ENCODE measurements around the gene DIPK1A. TPM values are rescaled to one million over a fixed set of nuclear protein-coding genes. Genes with fewer than 3 reads are reported as not detected.

The DIPK1A gene
- total and polyA plus RNA-seq, 10 donors = 5.4 to 15.7 (median 9.9) TPM

- TF ChIP-seq, protein P1, sequence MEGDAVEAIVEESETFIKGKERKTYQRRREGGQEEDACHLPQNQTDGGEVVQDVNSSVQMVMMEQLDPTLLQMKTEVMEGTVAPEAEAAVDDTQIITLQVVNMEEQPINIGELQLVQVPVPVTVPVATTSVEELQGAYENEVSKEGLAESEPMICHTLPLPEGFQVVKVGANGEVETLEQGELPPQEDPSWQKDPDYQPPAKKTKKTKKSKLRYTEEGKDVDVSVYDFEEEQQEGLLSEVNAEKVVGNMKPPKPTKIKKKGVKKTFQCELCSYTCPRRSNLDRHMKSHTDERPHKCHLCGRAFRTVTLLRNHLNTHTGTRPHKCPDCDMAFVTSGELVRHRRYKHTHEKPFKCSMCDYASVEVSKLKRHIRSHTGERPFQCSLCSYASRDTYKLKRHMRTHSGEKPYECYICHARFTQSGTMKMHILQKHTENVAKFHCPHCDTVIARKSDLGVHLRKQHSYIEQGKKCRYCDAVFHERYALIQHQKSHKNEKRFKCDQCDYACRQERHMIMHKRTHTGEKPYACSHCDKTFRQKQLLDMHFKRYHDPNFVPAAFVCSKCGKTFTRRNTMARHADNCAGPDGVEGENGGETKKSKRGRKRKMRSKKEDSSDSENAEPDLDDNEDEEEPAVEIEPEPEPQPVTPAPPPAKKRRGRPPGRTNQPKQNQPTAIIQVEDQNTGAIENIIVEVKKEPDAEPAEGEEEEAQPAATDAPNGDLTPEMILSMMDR (IDR thresholded peaks at IDR 0.05 in 8 of 11, conservative IDR thresholded peaks at IDR 0.05 in 3 of 11) = no peak
- TF ChIP-seq POLR2A (IDR thresholded peaks at IDR 0.05) = no peak
- no peak for TF ChIP-seq POLR2AphosphoS5 (IDR thresholded peaks at IDR 0.05)
- intact Hi-C loops (cut with DNase I; ENCODE audit: low total_unique reads) = no loop called here
- peaks cover 0 to 4% (median 0%) of the 10 kb centered on the region in 8 donors for H3K9me3 ChIP-seq
- 31 to 63% (median 47%) methylated on average over 2 of the region's 2 CpGs for WGBS, 5 donors
- H3K36me3 ChIP-seq = peaks cover 0 to 23% (median 9%) of the 10 kb centered on the region in 6 donors
- DNase-seq = no peak
- no peaks in the 10 kb centered on the region for H3K27me3 ChIP-seq (replicated peaks in 1 of 7)
- no peak overlapping the region for H3K27ac ChIP-seq
- peaks cover 0 to 31% (median 13%) of the 10 kb centered on the region in 6 donors for H3K4me1 ChIP-seq
- H3K4me3 ChIP-seq = no peak overlapping the region
These were observed 108.0 kb downstream of the DIPK1A start for GRCh38 chr1:92853299-92853698.

DNA sequence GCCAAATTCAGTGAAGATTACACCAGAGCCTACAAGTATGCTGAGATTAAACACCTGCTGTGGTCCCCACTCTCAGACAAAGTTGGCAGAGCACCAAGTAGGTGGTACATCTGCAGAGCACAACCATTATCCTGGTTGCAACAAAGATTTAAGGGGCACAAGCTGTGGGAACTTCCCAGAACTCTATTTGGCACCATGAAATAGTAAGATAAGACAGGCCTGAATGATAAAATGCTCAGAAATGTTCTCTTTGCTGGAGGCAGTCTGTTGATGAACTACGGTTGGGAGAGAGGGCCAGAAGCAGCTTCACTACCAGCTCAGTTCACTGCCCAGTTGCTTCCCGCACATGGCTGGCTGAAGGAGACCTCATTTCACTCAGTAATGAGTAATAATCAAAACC, 109.5 kb downstream of the DIPK1A start:
- WGBS, 5 donors = 86 to 94% (median 89%) methylated on average over 2 of the region's 2 CpGs
- intact Hi-C loops (cut with DNase I; ENCODE audit: low total_unique reads) = no loop called here

DNA sequence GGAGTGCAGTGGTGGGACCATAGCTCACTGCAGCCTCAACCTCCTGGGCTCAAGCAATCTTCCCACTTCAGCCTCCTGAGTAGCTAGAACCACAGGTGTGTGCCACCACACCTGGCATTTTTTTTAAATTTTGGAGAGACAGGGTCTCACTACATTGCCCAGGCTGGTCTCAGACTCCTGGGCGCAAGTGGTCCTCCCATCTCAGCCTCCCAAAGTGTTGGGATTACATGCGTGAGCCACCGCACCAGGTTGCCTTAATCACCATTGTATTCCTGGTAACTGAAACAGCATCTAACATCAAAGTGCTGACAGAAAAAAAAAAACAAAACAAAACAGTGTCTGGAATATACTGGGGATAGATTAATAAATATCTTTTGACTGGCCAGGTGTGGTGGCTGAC, 111.2 kb downstream of the DIPK1A start:
- peaks cover 0 to 1% (median 0%) of the 10 kb centered on the region in 8 donors for H3K9me3 ChIP-seq
- WGBS, 5 donors = 95 to 100% (median 98%) methylated on average over 3 of the region's 3 CpGs
- no peak overlapping the region for H3K4me3 ChIP-seq
- TF ChIP-seq, protein P1 (IDR thresholded peaks at IDR 0.05 in 8 of 11, conservative IDR thresholded peaks at IDR 0.05 in 3 of 11) = no peak
- no peak for TF ChIP-seq POLR2AphosphoS5 (IDR thresholded peaks at IDR 0.05)
- no peak for TF ChIP-seq POLR2A (IDR thresholded peaks at IDR 0.05)
- H3K27me3 ChIP-seq (replicated peaks in 1 of 7) = no peaks in the 10 kb centered on the region
- peaks cover 0 to 43% (median 9%) of the 10 kb centered on the region in 6 donors for H3K36me3 ChIP-seq
- peaks cover 0 to 31% (median 13%) of the 10 kb centered on the region in 6 donors for H3K4me1 ChIP-seq
- intact Hi-C loops (cut with DNase I; ENCODE audit: low total_unique reads) = no loop called here
- no peak overlapping the region for H3K27ac ChIP-seq
- DNase-seq = no peak

More for the DNA sequence above, 109.5 kb downstream of the DIPK1A start:
- TF ChIP-seq, protein P1 (IDR thresholded peaks at IDR 0.05 in 8 of 11, conservative IDR thresholded peaks at IDR 0.05 in 3 of 11) = no peak
- TF ChIP-seq POLR2A (IDR thresholded peaks at IDR 0.05) = no peak
- no peak for TF ChIP-seq POLR2AphosphoS5 (IDR thresholded peaks at IDR 0.05)
- no peak for DNase-seq
- no peaks in the 10 kb centered on the region for H3K27me3 ChIP-seq (replicated peaks in 1 of 7)
- peaks cover 0 to 31% (median 13%) of the 10 kb centered on the region in 6 donors for H3K4me1 ChIP-seq
- peaks cover 0 to 31% (median 9%) of the 10 kb centered on the region in 6 donors for H3K36me3 ChIP-seq
- peaks cover 0 to 4% (median 0%) of the 10 kb centered on the region in 8 donors for H3K9me3 ChIP-seq
- no peak overlapping the region for H3K27ac ChIP-seq
- no peak overlapping the region for H3K4me3 ChIP-seq

DNA sequence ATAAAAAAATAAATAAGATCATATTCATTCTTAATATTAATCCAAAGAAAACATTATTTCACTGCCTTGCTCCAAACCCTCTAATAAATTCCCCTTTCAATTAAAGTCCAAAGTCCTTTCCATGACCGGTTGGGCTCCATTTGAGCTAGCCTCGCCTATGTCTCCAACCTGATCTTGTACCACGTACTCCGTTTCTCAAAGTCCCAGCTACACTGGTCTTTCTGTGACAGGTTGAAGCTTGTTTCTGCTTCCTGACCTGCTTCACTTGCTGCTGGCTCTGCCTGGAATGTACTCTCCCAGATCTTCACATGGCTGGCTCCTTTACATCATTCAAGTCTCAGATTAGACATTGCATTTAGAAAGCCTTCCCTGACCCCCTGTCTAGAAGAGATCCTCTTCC, 113.1 kb downstream of the DIPK1A start:
- Histone ChIP-seq H3K4me3 (no peak overlapping the region), H3K27me3 (replicated peaks in 1 of 7) (no peaks in the 10 kb centered on the region), H3K36me3 (peaks cover 0 to 58% (median 24%) of the 10 kb centered on the region in 6 donors), H3K4me1 (peaks cover 0 to 17% (median 7%) of the 10 kb centered on the region in 6 donors), H3K27ac (no peak overlapping the region), H3K9me3 (no peaks in the 10 kb centered on the region)
- 92 to 99% (median 93%) methylated on average over 4 of the region's 4 CpGs for WGBS, 5 donors
- intact Hi-C loops (cut with DNase I; ENCODE audit: low total_unique reads) = no loop called here
- TF ChIP-seq, protein P1 (IDR thresholded peaks at IDR 0.05 in 8 of 11, conservative IDR thresholded peaks at IDR 0.05 in 3 of 11) = no peak
- no peak for TF ChIP-seq POLR2AphosphoS5 (IDR thresholded peaks at IDR 0.05)
- TF ChIP-seq POLR2A (IDR thresholded peaks at IDR 0.05) = no peak
- DNase-seq = no peak

All from spleen (tissue), 11 donors.